NCI-H2227 (cell line): ENCODE measurements around the gene ARMS2.

Source experiments
- DNase-seq: peaks from one replicate; lab custom pipeline; 2025; ENCODE audit not compliant: unreplicated experiment; lab: John Stamatoyannopoulos, UW

Gene ARMS2

GRCh38 chr10:122492999-122493481 is 38.6 kb downstream of the ARMS2 start:
- no peak for DNase-seq

GRCh38 chr10:122493761-122494160 is 39.3 kb downstream of the ARMS2 start:
- no peak for DNase-seq

- DNase-seq = no peak
These were observed 39.8 kb downstream of the ARMS2 start for GRCh38 chr10:122494173-122494820.

- no peak for DNase-seq
These were observed 40.4 kb downstream of the ARMS2 start for GRCh38 chr10:122494833-122495232.

- no peak for DNase-seq
These were observed 41.2 kb downstream of the ARMS2 start for GRCh38 chr10:122495406-122496340.

GRCh38 chr10:122497241-122497640 is 42.8 kb downstream of the ARMS2 start:
- no peak for DNase-seq

GRCh38 chr10:122498521-122498920 is 44.1 kb downstream of the ARMS2 start:
- DNase-seq = no peak

GRCh38 chr10:122499012-122499411 is 44.6 kb downstream of the ARMS2 start:
- DNase-seq = no peak

GRCh38 chr10:122499491-122499941 is 45.1 kb downstream of the ARMS2 start:
- DNase-seq = no peak

GRCh38 chr10:122500194-122500593 is 45.7 kb downstream of the ARMS2 start:
- no peak for DNase-seq

GRCh38 chr10:122500726-122501125 is 46.3 kb downstream of the ARMS2 start:
- no peak for DNase-seq

GRCh38 chr10:122503012-122503411 is 48.6 kb downstream of the ARMS2 start:
- DNase-seq = no peak

GRCh38 chr10:122503886-122504609 is 49.6 kb downstream of the ARMS2 start:
- no peak for DNase-seq

GRCh38 chr10:122504610-122504950 is 50.1 kb downstream of the ARMS2 start:
- no peak for DNase-seq

GRCh38 chr10:122505011-122505410 is 50.6 kb downstream of the ARMS2 start:
- DNase-seq = no peak

GRCh38 chr10:122505885-122506645 is 51.6 kb downstream of the ARMS2 start:
- DNase-seq = no peak
